Germinal center (tissue), 1 donor: ENCODE data around the gene UBE3B.
"Not testable (repeated sequence)": the region's sequence is repeated elsewhere in the genome, so short reads cannot be mapped to it uniquely, and the experiment has no call there.

Experiments used
- DNase-seq: peaks from one replicate; pipeline ENCODE4 v3.0.0; 2012; ENCODE audit warnings: mixed read lengths, low spot score

UBE3B gene

DNA sequence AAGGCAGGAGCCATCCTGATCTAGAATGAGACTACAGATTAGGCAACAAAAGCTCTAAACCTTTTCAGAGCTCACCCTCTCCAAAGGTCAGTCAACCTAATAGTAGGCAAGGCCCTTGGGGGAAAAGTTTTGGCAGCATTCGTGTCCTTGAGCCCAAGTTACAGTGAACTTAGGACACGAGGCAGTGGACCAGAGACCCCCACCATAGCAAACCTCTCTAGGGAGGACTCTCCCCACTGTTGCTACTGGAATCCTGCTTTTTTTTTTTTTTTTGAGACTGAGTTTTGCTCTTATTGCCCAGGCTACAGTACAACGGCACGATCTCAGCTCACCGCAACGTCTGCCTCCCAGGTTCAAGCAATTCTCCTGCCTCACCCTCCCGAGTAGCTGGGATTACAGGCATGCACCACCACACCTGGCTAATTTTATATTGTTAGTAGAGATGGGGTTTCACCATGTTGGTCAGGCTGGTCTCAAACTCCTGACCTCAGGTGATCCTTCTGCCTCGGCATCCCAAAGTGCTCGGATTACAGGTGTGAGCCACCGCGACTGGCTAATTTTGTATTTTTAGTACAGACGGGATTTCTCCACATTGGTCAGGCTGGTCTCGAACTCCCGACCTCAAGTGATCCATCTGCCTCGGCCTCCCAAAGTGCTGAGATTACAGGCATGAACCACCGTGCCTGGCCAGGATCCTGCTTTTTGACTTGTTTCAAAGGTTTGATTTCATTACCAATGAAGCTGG is 3.7 kb upstream of the UBE3B start:
- not testable (repeated sequence) for DNase-seq

DNA sequence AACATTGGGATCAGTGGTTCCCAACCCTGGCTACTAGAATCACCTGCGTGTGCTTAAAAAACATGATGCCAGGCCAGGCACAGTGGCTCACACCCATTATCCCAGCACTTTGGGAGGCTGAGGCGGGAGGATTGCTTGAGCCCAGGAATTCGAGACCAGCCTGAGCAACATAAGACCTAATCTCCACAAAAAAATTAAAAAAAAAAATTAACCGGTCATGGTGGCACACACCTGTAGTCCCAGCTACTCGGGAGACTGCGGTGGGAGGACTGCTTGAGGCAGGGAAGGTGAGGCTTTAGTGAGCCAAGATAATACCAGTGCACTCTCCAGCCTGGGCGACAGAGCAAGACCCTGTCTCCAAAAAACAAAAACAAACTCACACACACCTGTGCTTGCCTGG is 2.3 kb upstream of the UBE3B start:
- DNase-seq: no peak

- DNase-seq: no peak
Observed at GRCh38 chr12:109475993-109476806, 1.2 kb upstream of the UBE3B start.

DNA sequence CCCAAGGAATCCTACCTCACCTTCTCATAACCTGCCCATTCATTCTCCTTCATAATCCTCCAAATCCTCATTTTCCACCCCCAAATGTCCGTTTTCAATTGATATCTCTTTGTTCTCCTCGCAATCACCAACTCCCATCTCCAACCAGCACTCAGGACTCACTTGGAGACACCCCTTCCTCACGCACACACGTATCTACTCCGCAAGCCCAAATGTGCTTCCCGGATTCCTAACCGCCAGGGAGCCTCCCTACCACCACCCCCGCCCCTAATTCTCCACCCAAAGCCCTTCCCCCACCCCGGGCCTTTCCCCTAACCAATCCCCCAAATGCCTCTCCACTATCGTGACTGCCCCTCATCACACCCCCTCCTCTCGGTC is 638 bp upstream of the UBE3B start:
- DNase-seq: no peak

GRCh38 chr12:109477963-109478315 is 505 bp downstream of the UBE3B start:
- no peak for DNase-seq

- no peak for DNase-seq
Observed at GRCh38 chr12:109479761-109480160, 2.3 kb downstream of the UBE3B start.

- DNase-seq: no peak
Observed at GRCh38 chr12:109480356-109480755, 2.9 kb downstream of the UBE3B start.

DNA sequence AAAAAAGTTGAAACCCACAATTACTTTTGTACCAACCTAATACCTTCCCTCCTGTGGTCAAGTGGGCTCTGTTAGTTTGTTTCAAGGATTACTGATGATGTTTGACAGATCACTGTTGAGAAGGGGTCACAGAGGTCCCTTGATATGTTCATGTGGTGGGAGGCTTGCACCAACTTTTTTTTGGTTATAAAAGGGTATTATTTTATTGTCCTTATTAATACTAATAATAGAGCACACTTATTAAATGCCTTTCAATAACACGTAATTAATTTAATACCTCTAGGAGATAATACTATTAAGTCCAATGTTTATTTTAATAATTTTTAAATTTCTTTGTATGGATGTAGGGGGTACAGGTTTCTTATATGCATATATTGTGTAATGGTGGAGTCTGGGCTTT is 4.4 kb downstream of the UBE3B start:
- no peak for DNase-seq

DNA sequence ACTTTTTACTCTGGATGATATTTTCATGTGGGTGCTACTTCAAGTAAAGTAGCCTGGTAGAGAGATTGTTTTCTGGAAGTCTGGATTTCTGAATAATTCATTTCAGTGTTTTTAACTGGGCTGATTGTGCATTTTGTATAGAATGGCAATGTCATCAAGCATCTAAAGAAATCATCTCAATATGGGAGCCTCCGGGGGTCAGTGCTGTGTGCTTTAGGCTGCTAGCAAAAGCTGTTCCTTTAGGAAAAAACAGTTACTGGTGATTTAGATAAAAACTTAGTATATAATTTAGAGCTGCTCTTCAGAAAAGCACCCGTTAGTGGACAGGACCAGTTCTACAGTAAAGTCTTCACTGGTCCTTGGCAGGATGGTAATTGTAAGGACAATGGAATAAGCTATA is 5.1 kb downstream of the UBE3B start:
- DNase-seq: no peak

DNA sequence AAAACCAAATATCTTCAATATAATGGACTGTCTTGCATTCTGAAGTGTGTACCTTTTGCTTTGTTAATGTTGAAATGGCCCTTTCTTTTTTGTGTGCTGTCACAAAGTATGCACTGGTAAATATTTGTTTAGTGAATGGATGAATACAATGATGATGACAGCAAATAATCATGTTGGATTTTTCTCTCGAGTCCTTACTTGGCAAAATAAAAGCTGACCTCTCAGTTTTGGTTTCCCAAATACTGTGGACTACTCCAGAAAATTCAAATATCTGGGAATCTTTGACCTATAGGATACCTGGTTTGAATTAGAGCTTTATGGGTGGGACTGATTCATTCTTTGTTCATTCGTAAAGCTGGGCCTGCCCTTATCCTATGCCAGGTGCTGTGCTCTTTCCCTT is 5.5 kb downstream of the UBE3B start:
- no peak for DNase-seq

GRCh38 chr12:109483346-109483745 is 5.9 kb downstream of the UBE3B start:
- DNase-seq: no peak

DNA sequence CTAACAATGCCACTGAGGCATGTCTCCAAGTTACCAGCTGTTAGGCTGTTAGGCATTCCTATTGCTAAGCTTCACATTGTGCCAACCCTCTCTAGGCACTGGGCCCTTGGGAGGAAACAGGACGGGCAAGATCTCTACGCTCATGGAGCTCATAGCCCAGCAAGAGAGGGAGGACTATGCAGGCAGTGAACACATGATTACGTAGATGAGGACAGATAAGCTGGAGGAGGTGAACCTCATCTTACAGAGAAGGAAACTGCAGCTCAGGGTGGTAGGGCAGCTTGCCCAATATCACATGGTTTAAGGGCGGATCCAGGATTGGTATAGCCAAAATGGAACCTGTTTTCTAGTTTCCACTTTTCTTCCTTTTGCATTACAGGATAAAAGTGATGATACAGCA is 7.8 kb downstream of the UBE3B start:
- no peak for DNase-seq

GRCh38 chr12:109487181-109488050 is 10.0 kb downstream of the UBE3B start:
- DNase-seq: no peak

- DNase-seq: no peak
Observed at GRCh38 chr12:109488051-109488665, 10.7 kb downstream of the UBE3B start.

GRCh38 chr12:109489016-109489954 is 11.9 kb downstream of the UBE3B start:
- no peak for DNase-seq

GRCh38 chr12:109489955-109490565 is 12.6 kb downstream of the UBE3B start:
- no peak for DNase-seq

GRCh38 chr12:109491671-109492070 is 14.2 kb downstream of the UBE3B start:
- DNase-seq: no peak

DNA sequence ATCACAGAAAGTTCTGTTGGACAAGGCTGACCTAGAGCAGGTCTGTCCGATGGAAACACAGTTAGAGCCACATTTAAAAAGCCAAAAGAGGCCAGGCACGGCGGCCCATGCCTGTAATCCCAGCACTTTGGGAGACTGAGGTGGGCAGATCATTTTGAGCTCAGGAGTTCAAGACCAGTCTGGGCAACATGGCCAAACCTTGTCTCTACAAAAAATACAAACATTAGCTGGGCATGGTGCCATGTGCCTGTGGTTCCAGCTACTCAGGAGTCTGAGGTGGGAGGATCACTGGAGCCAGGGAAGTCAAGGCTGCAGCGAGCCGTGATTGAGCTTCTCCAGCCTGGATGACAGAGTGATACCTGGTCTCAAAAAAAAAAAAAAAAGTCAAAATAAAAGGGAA is 14.9 kb downstream of the UBE3B start:
- no peak for DNase-seq

- DNase-seq: no peak
Observed at GRCh38 chr12:109493090-109493489, 15.7 kb downstream of the UBE3B start.

DNA sequence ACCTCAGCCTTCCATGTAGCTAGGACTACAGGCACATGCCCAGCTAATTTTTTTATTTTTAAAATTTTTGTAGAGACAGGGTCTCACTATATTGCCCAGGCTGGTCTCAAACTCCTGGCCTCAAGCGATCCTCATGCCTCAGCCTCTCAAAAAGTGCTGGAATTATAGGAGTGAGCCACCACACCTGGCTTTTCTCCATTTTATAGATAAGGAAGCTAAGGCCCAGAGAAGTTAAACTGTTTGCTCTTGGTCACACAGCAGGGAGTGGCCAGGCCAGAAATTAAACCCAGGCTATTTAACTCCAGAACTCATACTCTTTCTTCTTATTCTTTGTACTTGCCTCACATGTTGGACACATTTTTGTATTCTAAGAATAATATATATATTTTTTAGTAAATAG is 16.5 kb downstream of the UBE3B start:
- DNase-seq: no peak
